ENCODE results near the gene CDK2. TPM values are rescaled to one million over a fixed set of nuclear protein-coding genes. Genes with fewer than 3 reads are reported as not detected.

The CDK2 gene
- total RNA-seq, 2 donors from 2014 or later, result 24.3 to 28.2 TPM

DNA sequence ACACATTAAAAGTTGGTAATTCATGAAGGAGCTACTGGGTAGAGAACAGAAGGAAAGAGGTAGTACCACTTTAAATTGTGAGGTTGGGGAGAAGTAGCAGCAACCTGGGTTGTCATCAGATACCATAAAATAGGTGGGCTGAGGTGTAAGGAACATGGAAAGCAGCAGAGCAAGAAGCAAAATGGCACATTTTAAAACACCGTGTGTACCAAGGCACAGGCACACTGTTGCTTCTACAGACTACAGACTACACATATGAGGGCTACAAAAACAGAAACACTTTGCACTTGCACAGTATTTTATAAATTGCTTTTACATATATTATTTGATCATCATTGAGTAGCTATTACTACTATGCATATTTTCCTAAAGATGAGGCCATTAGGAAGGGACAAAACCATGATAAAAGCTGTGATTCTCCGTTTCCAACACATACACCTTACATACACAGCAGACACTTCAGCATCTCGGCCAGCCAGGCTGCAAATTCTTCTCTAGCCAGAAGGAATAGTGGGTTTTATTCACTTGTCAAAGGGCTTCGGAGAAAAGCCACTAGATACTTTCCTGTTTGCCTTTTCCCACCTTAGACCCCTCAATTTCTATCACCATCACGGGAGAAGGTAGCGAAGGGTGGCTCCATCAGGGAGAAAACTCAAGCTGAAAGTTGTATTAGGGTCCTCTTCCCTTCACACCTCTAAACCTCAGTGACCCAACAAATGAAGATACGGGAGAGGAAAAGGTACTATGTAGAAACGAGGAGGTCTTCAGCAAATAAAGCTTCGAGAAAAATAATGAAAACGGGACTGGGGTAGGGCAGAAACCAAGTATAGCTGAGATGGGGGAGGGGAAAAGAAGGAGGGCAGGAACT, 40.5 kb upstream of the CDK2 start:
- TF ChIP-seq POLR2AphosphoS5 (IDR thresholded peaks at IDR 0.05) (no peak), POLR2A (IDR thresholded peaks at IDR 0.05) (no peak)
- TF ChIP-seq, protein P1, sequence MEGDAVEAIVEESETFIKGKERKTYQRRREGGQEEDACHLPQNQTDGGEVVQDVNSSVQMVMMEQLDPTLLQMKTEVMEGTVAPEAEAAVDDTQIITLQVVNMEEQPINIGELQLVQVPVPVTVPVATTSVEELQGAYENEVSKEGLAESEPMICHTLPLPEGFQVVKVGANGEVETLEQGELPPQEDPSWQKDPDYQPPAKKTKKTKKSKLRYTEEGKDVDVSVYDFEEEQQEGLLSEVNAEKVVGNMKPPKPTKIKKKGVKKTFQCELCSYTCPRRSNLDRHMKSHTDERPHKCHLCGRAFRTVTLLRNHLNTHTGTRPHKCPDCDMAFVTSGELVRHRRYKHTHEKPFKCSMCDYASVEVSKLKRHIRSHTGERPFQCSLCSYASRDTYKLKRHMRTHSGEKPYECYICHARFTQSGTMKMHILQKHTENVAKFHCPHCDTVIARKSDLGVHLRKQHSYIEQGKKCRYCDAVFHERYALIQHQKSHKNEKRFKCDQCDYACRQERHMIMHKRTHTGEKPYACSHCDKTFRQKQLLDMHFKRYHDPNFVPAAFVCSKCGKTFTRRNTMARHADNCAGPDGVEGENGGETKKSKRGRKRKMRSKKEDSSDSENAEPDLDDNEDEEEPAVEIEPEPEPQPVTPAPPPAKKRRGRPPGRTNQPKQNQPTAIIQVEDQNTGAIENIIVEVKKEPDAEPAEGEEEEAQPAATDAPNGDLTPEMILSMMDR (IDR thresholded peaks at IDR 0.05), result no peak
- no peaks in the 10 kb centered on the region for H3K9me3 ChIP-seq
- peaks cover 7% of the 10 kb centered on the region for H3K4me1 ChIP-seq (replicated peaks)
- no peaks in the 10 kb centered on the region for H3K27me3 ChIP-seq (replicated peaks; ENCODE audit: insufficient read depth)
- 7% methylated on average over 10 of the region's 10 CpGs for WGBS
- no peak for DNase-seq (ENCODE audit: low spot score)
- H3K4me3 ChIP-seq, result peak overlapping the region; percentile 73 to 93
- H3K27ac ChIP-seq, result peak overlapping the region; percentile 94 to 97
- no peaks in the 10 kb centered on the region for H3K36me3 ChIP-seq
- intact Hi-C loops (cut with DNase I), result loop anchor here (2.0 to 5.0 kb wide), 3 partner anchors 95 to 199 kb away; partner anchors contain the start of genes CD63, ORMDL2 and SARNP

DNA sequence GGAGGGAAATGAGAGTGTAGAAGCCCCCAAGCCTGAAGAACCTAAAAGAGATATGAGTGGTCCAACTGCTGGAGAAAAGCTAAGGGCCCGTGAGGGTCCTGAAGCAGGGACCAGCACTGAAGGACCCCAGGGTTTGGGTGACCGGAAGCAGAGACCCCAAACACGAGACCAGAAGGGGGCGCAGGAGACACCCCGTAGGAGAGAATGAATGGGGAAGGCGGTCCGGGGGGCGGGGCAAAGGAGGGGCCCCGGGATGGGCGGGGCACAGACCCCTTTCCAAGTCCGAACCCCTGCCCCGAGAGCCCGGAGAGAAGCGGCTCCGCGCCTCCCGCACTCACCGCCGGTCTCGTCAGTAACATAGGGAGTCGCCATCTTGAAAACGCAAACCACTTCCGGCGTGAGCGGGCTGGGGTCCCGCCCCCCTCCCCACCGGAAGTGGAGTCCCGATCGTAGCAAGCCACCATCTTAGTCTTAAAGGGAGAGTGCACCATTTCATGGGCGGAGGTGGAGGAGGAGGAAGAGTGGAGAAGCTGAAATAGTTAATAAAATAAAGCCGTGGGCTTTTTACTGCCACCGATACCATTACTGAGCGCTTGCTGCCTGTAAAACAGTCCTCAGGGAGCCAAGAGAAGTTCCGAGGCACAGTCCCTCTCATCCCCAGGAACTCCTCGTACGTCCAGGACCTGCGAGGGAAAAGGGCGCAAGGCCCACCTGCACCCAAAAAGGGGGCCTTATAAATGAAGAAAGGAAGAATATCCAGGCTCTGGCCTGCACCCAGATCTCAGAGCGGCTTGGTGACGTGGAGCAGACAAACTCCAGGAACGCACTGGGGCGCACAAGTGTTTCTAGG, 39.7 kb upstream of the CDK2 start:
- TF ChIP-seq POLR2A (IDR thresholded peaks at IDR 0.05) (peak; percentile 66), POLR2AphosphoS5 (IDR thresholded peaks at IDR 0.05) (peak; percentile 81)
- TF ChIP-seq, protein P1 (IDR thresholded peaks at IDR 0.05), result peak; percentile 67 to 80 (median 72)
- DNase-seq (ENCODE audit: low spot score), result peak; percentile 85
- peaks cover 2% of the 10 kb centered on the region for H3K4me1 ChIP-seq (replicated peaks)
- H3K36me3 ChIP-seq, result no peaks in the 10 kb centered on the region
- intact Hi-C loops (cut with DNase I), result loop anchor here (2.0 to 5.0 kb wide), 3 partner anchors 96 to 200 kb away; partner anchors contain the start of genes CD63, ORMDL2 and SARNP
- peak overlapping the region; percentile 94 to 97 for H3K27ac ChIP-seq
- H3K4me3 ChIP-seq, result peak overlapping the region; percentile 73 to 93
- H3K27me3 ChIP-seq (replicated peaks; ENCODE audit: insufficient read depth), result no peaks in the 10 kb centered on the region
- WGBS, result under 1% methylated on average over 42 of the region's 42 CpGs
- no peaks in the 10 kb centered on the region for H3K9me3 ChIP-seq

DNA sequence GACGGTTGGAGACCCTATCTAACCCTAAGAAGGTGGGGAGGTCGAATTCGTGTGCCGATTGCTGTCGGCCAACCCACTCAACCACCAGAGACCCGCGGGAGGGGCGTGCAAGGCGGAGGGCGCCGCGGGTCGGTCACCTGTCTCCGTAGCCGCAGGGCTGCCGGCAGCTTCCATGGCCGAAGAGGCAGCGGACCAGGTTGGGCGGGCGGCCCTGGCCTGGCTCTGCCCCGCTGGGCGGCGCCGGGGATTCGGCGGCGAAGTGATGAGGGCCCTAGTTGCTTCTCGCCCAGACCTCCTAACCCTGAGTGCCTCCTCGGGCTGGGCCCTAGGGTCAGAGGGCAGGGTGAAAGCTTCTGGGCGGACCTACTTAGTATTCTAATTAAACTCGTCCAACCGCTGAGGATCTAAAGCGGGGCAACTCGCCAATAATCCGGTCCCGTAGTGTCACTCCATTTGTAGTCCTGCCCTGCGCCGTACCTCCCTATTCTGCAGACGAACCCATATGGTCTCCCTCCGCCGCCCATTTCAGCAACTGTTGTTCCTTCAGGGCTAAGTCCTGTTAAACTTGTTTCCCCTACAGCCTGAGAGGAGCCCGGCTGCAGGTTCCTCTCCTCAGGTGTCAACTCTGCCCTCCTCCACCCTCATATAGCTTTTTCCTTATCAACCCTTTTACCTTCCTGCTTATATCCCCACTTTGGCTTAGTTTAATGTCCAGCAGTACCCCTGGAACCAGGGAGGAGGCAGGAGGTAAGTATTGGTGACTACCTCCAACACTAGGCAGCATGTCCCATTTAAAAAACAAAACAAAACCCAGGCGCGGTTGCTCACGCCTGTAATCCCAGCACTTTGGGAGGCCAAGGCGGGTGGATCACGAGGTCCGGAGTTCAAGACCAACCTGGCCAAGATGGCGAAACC, 38.8 kb upstream of the CDK2 start, which contains the start of gene PYM1:
Gene PYM1, minus strand, starts transcription at position 307 of the 915 bp plus-strand sequence. Its CDS starts 133 bp downstream, at position 174.
- H3K4me3 ChIP-seq, result peak within 1 kb of the TSS; percentile 73 to 93
- H3K27me3 ChIP-seq (replicated peaks; ENCODE audit: insufficient read depth), result no peaks in the 10 kb centered on the region
- intact Hi-C loops (cut with DNase I), result loop anchor here (2.0 to 5.0 kb wide), 3 partner anchors 97 to 201 kb away; partner anchors contain the start of genes CD63, ORMDL2 and SARNP
- WGBS, result 5% methylated on average over 48 of the region's 49 CpGs
- H3K36me3 ChIP-seq, result no peaks in the 10 kb centered on the region
- TF ChIP-seq POLR2AphosphoS5 (IDR thresholded peaks at IDR 0.05) (peak; percentile 29), POLR2A (IDR thresholded peaks at IDR 0.05) (peak; percentile 16)
- TF ChIP-seq, protein P1 (IDR thresholded peaks at IDR 0.05), result peak in 1 of 4 experiments; percentile 9
- peak within 1 kb of the TSS; percentile 94 to 97 for H3K27ac ChIP-seq
- DNase-seq (ENCODE audit: low spot score), result peak; percentile 80
- H3K9me3 ChIP-seq, result no peaks in the 10 kb centered on the region
- no peaks in the 10 kb centered on the region for H3K4me1 ChIP-seq (replicated peaks)

DNA sequence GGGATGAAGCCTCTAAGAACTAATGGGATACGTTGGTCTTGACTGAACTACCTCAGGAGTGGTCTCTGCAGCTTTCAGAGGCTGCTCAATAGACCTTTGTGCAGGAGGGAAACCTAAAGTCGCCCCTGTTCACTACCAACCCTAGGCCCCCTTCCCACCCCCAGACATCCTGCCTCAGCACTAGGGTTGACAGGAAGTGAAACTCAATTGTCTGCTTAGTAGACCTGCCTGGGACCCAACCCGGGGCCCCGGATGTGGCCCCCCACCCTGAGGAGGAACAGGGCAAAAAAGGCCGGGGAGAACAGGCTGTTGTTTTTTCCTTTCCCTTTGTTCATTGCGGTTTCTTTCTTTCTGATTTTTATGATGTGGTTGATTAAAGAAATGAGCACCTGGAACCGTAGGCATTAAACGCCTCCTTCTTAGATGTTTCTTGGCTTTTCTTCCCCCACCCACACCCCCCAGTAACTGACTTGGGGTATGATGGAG, 37.3 kb upstream of the CDK2 start:
- H3K27ac ChIP-seq, result peak overlapping the region; percentile 94 to 97

More for the DNA sequence above, 37.3 kb upstream of the CDK2 start:
- no peaks in the 10 kb centered on the region for H3K27me3 ChIP-seq (replicated peaks; ENCODE audit: insufficient read depth)
- TF ChIP-seq POLR2A (IDR thresholded peaks at IDR 0.05) (no peak), POLR2AphosphoS5 (IDR thresholded peaks at IDR 0.05) (no peak)
- intact Hi-C loops (cut with DNase I), result loop anchor here (5.0 kb wide), 2 partner anchors 112 to 202 kb away; partner anchors contain the start of genes CD63, ORMDL2 and SARNP
- 37% methylated on average over 8 of the region's 8 CpGs for WGBS
- no peaks in the 10 kb centered on the region for H3K36me3 ChIP-seq
- H3K4me1 ChIP-seq (replicated peaks), result peaks cover 4% of the 10 kb centered on the region
- no peak for DNase-seq (ENCODE audit: low spot score)
- H3K9me3 ChIP-seq, result no peaks in the 10 kb centered on the region
- no peak overlapping the region for H3K4me3 ChIP-seq
